Mesangial cell (primary cell): Measurements from ENCODE around the gene MRPS10. TPM values are rescaled to one million over a fixed set of nuclear protein-coding genes. Genes with fewer than 3 reads are reported as not detected.

Source experiments
- total RNA-seq: library from RNA; depleted of rRNA; stranded (reverse); fragments of >200 nt; gene quantifications from 2 replicates; pipeline ENCODE4 v1.2.3, GENCODE V29; 2015

Gene MRPS10
- 20.3 and 37.3 TPM in 2 replicates for total RNA-seq

DNA sequence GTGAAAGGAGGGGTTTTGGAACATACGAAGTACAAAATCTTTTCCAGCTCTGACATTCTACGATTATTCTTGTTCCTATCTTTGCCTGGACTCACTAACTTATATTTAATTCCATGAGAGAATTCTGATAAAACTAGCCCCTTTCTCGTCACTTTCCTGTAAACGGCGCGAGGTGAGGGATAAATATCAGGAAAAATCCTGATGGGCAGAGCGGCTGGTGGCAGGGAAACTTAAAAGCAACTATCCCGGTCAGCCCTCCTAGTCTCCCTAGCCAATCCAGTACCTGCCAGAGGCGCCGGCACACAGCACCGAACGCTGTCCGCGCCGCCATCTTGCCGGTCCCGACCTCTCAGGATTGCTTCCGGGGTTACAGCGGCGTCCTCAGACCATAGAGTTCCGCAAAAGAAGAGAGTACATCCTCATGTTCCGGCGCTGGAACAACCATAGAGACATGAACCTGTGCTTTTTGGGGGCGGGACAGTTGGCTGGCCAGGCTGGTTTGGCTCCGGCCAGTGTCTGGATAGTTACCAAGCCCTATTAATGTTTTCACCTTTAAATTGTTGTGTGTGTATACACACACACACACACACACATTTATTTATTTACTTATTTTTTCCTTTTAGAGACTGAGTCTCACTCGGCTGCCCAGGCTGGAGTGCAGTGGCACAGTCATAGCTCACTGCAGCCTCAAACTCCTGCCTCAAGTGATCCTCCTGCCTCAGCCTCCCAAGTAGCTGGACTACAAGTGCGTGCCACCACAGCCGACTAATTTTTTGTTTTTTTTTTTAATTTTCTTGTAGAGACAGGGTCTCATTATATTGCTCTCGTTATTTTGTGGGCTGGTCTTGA lies at the start of gene MRPS10:
Gene MRPS10, minus strand, starts transcription at position 343 of the 849 bp plus-strand sequence. Its CDS starts 12 bp downstream, at position 331.

DNA sequence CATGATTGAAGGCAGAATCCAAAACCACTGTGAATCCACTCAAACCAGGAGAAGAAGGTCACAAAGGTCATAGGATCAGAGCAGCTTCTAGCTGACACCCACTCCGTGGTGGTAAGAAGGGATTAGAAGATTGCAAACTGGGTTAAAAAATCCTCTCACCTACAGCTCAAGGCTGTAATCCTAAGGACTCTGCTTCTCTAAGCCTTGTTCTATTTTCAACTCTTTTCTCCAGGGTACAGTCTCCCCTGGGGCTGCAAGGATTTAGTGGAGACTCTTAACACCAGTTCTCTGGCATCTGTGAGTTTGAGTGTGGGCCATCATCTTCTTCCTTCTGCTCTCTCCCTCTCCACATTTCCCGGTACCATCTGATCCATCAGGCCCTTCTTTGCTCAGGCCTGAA lies 44.6 kb downstream of the MRPS10 start, which contains the start of gene GUCA1A:
Gene GUCA1A, plus strand, starts transcription at position 264 of the 400 bp plus-strand sequence. CDS start 250 bp downstream, outside the sequence.

Other genes with a start within 250 kb of the MRPS10 start
- gene TAF8, start 167.3 kb downstream of the MRPS10 start, total RNA-seq, result 19.8 and 23.3 TPM in 2 replicates
- 17.3 and 22.6 TPM in 2 replicates for gene C6orf132, start 75.2 kb downstream of the MRPS10 start, total RNA-seq
- gene GUCA1A, start 44.5 kb downstream of the MRPS10 start, total RNA-seq, result 0.49 and 1.0 TPM in 2 replicates
- not detected in 2 replicates for gene GUCA1B, start 22.9 kb downstream of the MRPS10 start, total RNA-seq
- 3.2 and 3.6 TPM in 2 replicates for gene TRERF1, start 234.1 kb upstream of the MRPS10 start, total RNA-seq